Activated CD4-positive, CD25-positive, alpha-beta regulatory T cell treated with anti-CD3 and anti-CD28 coated beads, Interleukin-2, amount 50 U/mL, for 72 hours (primary cell): ENCODE results near the gene SPINK4.

ENCODE experiments used
- DNase-seq: peaks from one replicate; pipeline ENCODE4 v3.0.0; 2021

SPINK4 gene, protein sequence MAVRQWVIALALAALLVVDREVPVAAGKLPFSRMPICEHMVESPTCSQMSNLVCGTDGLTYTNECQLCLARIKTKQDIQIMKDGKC

DNA sequence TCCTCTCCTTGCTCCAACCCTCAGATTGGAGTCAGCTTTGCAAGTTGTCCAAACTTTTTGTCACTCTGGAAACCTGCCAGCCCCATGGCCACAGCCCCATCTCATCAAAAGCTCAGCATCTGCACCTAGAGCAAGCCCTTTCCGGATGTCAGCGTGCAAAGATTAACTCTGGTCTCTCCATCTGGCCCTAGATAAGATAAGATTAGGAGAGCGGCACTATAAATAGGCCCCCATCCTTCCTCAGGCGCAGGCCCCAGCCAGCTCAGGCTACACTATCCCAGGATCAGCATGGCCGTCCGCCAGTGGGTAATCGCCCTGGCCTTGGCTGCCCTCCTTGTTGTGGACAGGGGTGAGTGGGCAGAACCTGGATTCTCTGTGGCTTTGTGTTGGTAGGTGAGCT, at the start of gene SPINK4:
Gene SPINK4 (plus strand): TSS at position 247 of the 400 bp plus-strand sequence. CDS start 42 bp downstream, at position 289.
- no peak for DNase-seq

GRCh38 chr9:33192493-33193255, 47.3 kb upstream of the SPINK4 start:
- no peak for DNase-seq

DNA sequence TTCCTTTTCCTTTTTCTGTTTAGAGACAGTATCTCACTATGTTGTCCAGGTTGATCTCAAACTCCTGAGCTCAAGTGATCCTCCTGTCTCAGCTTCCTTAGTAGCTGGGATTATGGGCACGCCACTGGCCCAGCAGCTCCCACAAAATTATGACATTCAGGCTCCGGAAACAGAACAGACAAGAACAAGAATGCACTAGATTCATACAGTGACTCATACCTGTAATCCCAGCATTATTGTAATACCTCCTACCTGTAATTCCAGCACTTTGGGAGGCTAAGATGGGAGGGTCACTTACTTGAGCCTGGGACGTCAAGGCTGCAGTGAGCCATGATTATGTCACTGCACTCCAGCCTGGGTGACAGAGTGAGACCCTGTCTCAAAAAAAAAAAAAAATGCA, 46.1 kb upstream of the SPINK4 start:
- no peak for DNase-seq

GRCh38 chr9:33196736-33197135, 43.2 kb upstream of the SPINK4 start:
- DNase-seq, result no peak

GRCh38 chr9:33197279-33198152, 42.5 kb upstream of the SPINK4 start:
- DNase-seq, result no peak

DNA sequence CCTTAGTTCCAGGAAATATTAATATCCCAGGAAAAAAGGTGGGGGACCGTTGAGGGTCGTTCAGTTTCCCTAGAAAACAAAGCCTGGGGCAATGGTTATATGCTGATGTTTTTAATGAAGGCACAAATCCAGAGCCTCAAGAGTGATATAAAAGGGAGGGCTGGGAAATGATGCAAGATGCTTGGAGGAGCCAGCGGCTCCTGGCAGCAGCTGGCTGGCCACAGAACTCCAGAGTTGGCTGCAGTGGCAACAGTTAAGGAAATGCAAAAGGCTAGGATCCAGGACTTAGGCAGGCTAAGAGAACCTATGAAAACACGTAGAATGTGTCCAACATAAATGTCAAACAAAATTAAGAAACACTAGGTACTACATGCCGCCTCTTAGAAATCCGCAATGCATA, 41.8 kb upstream of the SPINK4 start:
- DNase-seq, result no peak

GRCh38 chr9:33202018-33202417, 37.9 kb upstream of the SPINK4 start:
- no peak for DNase-seq

- no peak for DNase-seq
Observed at GRCh38 chr9:33202552-33203201, 37.3 kb upstream of the SPINK4 start.

- DNase-seq, result no peak
Observed at GRCh38 chr9:33209394-33209793, 30.6 kb upstream of the SPINK4 start.

DNA sequence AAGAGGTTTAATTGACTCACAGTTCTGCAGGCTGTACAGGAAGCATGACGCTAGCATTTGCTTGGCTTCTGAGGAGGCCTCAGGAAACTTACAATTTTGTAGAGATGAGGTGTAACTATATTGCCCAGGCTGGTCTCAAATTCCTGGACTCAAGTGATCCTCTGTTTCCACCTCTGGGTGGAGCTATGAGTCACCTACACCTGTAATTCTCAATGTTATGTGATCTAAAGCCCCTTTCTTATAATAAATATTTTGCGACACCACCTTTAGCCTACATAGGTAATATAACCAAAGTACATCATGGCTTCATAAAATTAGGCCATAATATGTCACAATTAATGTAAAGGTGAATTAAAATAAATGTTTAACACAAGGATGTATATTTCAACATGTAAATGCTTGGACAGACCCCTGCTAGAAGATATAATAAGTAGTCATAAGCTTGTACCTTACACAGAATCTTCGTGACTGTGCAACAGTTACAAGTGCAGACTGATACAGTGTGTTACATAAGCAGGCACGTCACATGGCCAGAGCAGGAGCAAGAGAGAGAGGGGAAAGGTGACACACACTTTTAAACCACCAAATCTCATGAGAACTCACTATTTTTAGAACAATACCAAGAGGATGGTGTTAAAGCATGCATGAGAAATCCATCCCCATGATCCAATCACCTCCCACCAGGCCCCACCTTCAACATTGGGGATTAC, 29.8 kb upstream of the SPINK4 start:
- DNase-seq, result no peak

- no peak for DNase-seq
Observed at GRCh38 chr9:33211695-33212393, 28.1 kb upstream of the SPINK4 start.

DNA sequence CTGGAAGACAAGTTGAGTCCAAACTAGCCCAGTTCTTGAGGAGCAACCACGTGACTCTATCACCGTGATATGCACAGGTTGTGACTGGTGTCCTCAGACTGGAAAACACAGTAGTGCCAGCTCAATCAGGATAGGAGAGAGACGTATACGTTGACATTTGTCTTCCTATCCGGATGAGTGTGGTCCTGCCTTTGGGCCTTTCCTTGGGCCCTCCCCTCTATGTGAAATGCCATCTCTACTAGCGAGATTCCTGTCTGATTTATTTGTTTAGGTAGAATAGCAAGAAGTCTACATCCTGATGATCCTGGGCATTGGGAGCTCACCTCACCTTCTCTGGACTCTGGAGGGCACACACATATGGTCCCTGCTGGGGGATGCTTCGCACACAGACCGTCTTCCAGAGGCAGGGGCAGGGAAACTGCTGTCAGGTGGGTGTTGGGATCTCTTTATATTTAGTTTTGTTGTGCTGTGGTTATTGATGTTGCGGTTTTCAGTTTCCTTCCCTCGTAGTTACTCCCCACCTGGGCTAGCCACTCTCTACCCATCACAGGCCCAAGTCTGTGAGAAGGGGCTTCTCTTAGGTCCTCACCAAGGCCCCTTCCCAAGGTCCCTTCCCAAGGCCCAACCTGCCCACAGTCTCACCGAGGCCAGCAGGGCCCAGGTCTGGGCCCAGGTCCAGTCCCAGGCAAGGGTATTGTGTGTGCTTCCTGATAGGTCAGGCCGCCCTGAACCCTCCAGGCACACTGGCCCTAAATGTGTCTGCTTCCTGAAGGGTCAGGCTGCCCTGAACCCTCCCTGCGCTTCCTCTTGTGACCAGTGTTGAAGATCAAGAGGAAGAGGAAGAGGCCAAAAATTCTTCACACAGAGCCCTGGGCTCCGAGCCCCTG, 19.0 kb upstream of the SPINK4 start:
- DNase-seq, result no peak

GRCh38 chr9:33221568-33221884, 18.4 kb upstream of the SPINK4 start:
- no peak for DNase-seq

DNA sequence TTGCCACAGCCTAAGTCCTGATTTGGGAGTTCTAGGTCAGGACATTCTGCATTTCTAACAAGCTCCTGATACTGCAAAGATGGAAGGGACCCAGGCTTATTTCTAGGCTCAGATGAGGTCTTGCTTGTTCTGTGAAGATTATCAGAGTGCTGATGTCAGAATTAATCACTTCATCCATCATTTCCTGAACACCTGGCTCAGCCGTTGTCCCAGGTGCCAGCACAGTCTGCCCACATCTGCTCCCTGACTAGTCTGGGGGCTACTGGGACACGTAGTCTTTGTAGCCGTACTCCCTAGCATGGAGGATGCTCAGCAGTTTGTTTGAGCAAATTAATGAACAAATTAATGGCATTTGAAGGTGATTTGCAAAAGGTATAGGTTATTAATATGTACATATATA, 17.9 kb upstream of the SPINK4 start:
- no peak for DNase-seq

DNA sequence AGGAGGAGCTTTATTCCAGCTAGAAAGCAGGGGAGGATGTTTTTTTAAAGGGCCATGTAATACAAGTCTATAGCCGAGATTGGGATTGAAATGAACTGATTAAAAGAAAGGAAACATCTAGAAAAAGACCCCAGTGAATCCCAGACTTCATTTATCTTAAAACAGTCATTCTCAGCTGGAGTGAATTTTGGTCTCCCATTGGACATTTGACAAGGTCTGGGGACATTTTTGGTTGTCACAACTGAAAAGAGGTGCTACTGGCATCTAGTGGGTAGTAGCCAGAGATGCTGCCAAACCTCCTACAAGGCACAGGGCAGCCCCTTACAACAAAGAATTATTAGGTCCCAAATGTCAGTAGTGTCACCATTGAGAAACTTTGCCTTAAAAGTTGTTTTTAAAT, 16.3 kb upstream of the SPINK4 start:
- no peak for DNase-seq

GRCh38 chr9:33225319-33226147, 14.4 kb upstream of the SPINK4 start:
- peak; percentile 69 for DNase-seq

DNA sequence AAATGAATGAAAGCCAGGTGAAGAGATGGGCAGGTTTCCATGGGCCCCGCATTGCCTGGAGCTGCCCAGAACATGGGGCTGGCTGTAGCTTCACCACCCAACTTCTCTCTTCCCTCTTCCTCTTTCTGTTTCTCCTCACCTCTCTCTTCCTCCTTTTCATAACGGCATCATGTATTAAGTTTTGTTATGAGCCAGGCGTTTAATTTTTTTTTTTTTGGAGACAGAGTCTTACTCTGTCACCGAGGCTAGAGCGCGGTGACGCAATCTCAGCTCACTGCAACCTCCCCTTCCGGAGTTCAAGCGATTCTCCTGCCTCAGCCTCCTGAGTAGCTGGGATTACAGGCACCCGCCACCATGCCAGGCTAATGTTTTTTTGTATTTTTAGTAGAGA, 13.0 kb upstream of the SPINK4 start:
- no peak for DNase-seq

DNA sequence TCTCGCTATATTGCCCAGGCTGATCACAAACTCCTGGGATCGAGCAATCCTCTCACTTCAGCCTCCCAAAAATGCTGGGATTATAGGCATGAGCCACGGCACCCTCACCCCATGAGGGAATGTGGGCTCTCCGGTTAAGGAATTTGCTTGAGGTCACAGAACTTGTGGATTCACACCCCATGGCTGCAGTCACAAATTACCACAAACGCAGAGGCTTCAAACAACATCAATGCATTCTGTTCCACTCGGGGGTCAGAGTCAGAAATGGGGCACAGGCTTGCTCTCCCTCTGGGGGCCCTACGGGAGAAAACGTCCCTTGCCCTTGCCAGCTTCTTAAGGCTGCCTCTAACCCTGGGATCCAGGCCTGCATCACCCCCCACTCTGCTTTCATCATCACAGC, 12.2 kb upstream of the SPINK4 start:
- DNase-seq, result no peak

- DNase-seq, result no peak
Observed at GRCh38 chr9:33228606-33229005, 11.4 kb upstream of the SPINK4 start.

DNA sequence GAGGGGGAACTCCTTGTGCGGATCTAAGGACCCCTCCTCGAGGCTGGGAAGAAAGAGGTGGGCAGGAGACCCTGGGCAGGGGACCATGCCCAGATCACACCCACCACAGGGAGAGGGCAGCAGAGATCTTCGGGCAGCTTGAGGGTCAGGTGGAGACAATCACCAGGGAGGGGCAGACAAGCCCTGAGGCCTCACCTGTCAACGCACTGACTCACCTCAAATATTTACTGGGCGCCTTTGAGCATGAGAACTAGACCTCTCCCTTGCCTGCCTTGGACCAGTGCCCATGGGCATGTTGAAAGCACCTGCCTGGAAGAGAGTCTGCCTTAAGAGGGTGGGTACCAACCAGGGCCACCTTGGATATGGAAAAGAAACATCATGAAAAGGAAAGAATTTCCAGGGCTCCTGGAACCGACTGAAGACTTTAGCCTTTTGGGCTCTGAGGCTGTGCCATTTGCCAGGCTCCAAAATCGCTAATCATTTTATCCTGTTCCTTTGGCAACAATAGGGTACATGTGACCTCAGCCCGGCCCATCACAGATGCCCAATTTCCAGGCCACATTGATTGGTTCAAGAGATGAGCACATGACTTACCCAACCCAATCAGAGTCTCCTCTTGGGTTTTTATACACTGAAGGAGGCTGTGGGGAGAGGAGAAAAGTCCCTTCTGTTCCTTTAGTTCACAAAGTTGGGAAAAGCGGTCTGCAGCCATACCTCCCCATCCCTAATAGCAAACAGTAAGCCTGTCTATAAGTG, 10.4 kb upstream of the SPINK4 start:
- DNase-seq, result no peak
